SJSA1 (cell line): ENCODE results near the gene L1CAM. TPM values are rescaled to one million over a fixed set of nuclear protein-coding genes. Genes with fewer than 3 reads are reported as not detected.
"Not testable (repeated sequence)": the region's sequence is repeated elsewhere in the genome, so short reads cannot be mapped to it uniquely, and the experiment has no call there.

Source experiments
- DNase-seq, 2 experiments: peaks; one replicate each; pipeline ENCODE4 v3.0.0-alpha.2; 2015 to 2020; ENCODE audit warnings: low spot score in 2 of 2, low read depth in 1 of 2
- H3K27ac ChIP-seq: fragments of 250-450 bp; sonication (Bioruptor Pico); 2 replicates; pipeline ENCODE4 v1.5.1; 2020; ENCODE audit warnings: mild to moderate bottlenecking, moderate library complexity
- H3K27me3 ChIP-seq: fragments of 250-450 bp; sonication (Bioruptor Pico); replicated peaks from 2 replicates; pipeline ENCODE4 v1.5.1; 2020; ENCODE audit warnings: mild to moderate bottlenecking, moderate library complexity
- H3K36me3 ChIP-seq: fragments of 250-450 bp; sonication (Bioruptor Pico); 2 replicates; pipeline ENCODE4 v1.5.1; 2020; ENCODE audit warnings: mild to moderate bottlenecking
- H3K4me1 ChIP-seq: fragments of 250-450 bp; sonication (Bioruptor Pico); replicated peaks from 2 replicates; pipeline ENCODE4 v1.6.1; 2021; ENCODE audit warnings: mild to moderate bottlenecking
- H3K4me3 ChIP-seq: fragments of 250-450 bp; sonication (Bioruptor Pico); 2 replicates; pipeline ENCODE4 v1.5.1; 2020; ENCODE audit warnings: mild to moderate bottlenecking
- H3K9me3 ChIP-seq: fragments of 250-450 bp; sonication (Bioruptor Pico); replicated peaks from 2 replicates; pipeline ENCODE4 v1.5.1; 2020; ENCODE audit warnings: mild to moderate bottlenecking
- total RNA-seq: library from RNA; depleted of rRNA; stranded (reverse); fragments of >200 nt; shearing (Covaris generic); gene quantifications from 2 replicates; pipeline ENCODE4 v1.2.3, GENCODE V29; 2014

Gene L1CAM
- total RNA-seq, 1 experiment from 2014 or later, result 0.05 TPM

DNA sequence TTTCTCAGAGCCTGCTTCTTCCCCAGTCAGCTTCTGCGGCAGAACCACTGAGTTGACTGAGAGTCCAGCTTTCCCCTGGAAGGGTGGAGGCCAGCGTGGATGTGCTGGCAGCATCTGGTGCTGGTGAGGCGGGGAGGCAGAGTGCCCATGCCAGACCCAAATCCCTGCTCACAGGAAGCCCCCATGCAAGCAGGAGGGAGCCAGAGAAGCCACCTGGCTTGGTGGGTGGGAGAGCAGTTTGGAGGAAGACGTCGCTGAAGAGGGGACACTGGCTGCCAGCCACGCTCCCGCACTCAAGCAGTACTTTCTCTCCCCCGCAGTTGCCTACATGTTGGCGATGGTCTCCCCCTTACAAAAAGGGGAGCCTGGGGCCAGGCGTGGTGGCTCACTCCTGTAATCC lies 61.6 kb downstream of the L1CAM start:
- H3K36me3 ChIP-seq, result no peaks in the 10 kb centered on the region

DNA sequence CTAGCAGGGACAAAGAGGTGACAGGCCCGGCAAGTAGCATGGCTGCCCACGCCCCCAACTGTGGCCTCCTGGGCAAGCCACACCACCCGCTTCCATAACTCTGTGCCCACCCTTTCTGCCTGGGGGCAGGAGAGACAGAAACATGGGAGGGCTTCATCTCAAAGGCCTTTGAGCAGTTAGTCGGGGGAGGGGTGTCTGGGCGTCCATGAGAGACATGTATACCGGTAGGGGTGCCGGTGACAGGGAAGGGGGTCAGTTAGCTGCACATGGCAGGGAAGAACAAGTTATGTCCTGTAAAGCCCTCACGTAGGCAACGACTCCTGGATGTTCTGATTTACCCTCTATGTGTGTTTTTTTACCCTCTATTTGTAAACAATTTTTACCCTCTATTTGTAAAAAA lies 64.9 kb downstream of the L1CAM start:
- no peak for DNase-seq
- Histone ChIP-seq H3K27ac (no peak overlapping the region), H3K36me3 (no peaks in the 10 kb centered on the region), H3K9me3 (no peaks in the 10 kb centered on the region), H3K4me1 (peaks cover 5% of the 10 kb centered on the region; the same call in 1 of the 2 replicates), H3K4me3 (no peak overlapping the region), H3K27me3 (no peaks in the 10 kb centered on the region)

More for the DNA sequence above, 61.6 kb downstream of the L1CAM start:
- no peak overlapping the region for H3K27ac ChIP-seq
- no peak for DNase-seq
- H3K27me3 ChIP-seq, result peaks cover 12% of the 10 kb centered on the region
- no peaks in the 10 kb centered on the region for H3K9me3 ChIP-seq
- H3K4me3 ChIP-seq, result no peak overlapping the region
- peaks cover under 1% of the 10 kb centered on the region; the same call in 1 of the 2 replicates for H3K4me1 ChIP-seq

DNA sequence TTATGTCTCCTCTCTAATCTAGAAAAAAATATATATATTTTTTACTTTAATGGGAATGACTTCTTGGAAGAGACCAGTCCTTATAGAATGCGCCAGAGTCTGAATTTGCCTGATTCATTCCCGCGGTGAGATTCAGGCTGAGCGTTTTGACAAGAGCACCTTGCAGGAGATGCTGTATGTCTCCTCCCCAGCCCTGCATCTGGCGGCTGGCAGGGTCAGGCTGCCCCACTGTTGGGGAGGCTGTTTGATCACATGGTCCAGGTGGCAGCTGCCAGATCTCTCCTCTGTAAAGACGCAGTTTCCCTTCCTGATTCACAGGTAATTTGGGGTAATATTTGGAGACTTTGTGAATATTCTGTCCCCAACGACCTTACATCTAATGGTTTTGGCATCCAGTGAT lies 65.4 kb downstream of the L1CAM start:
- Histone ChIP-seq H3K27ac (no peak overlapping the region), H3K4me3 (no peak overlapping the region), H3K9me3 (no peaks in the 10 kb centered on the region), H3K4me1 (peaks cover 5% of the 10 kb centered on the region; the same call in 1 of the 2 replicates), H3K27me3 (no peaks in the 10 kb centered on the region), H3K36me3 (no peaks in the 10 kb centered on the region)
- DNase-seq, result no peak

DNA sequence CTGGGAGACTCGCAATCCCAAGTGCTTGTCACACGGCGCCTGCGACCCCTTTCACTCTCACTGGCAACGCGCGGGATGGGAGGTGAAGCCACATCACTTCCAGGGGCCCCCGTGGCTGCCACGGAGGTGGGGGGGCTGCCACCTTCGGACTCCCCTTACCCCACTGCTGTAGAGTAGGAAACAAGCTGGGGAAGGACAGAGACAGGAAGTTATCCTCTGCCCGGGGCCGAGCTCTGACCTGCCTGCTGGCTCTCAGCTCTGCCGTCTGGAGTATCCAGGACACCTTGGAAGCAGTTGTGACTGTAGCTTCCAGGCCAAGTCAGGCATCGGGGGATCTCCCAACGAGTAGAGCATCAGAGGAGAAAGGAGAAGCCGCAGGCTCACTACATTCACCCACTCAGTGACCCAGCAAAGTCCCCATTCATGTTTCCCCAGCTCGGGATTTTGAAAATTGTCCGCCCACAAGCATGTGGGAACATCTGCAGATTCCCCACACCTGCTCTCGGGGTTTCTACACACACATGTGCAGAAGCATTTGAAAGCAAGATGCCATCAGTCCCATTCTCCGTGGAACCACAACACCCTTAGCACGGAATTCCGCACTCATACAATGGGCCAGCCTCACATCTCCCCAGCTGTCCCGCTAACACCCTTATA lies 66.5 kb downstream of the L1CAM start:
- Histone ChIP-seq H3K4me3 (peak overlapping the region; percentile 12; the same call in 1 of the 2 replicates), H3K4me1 (peaks cover 5% of the 10 kb centered on the region; the same call in 1 of the 2 replicates), H3K36me3 (no peaks in the 10 kb centered on the region), H3K27ac (no peak overlapping the region), H3K27me3 (no peaks in the 10 kb centered on the region), H3K9me3 (no peaks in the 10 kb centered on the region)
- no peak for DNase-seq

DNA sequence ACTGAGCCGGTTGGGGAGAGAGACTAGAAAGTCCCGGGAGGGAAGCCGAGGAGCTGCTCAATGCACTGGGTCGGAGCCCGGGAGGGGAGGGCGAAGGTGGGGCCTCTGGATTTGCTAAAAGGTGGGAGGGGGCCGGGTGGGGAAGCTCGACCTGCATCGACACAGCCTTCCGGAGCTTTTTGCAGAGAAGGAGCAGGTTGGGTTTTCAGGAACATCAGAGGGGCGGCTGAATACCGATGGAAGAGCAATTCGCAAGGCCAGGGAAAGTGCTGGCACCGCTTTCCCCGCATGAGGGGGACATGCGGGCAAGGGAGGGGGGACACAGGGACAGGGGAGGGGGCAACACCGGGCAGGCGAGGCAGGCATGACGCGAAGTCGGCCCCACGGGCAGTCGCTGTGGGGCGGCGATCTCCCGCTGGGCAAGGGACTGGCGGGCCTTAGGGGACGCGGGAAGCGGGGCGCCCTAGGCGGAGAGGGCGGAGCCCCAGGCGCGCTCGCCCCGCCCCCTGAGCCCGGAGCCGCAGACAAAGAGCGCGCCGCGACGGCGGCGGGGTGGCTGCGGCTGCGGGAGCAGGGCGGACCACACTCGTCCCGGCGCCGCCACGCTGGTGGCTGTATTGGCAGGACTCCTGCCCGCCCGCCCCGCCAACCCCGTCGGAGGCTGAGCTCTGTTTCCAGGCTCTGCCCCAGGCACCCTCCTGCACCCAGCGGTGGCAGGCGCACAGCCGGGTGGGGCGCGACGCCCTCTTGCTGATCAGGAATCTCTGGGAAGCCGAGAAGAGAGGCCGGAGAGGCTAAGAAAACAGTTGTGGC lies 67.2 kb downstream of the L1CAM start:
- H3K9me3 ChIP-seq, result no peaks in the 10 kb centered on the region
- H3K27me3 ChIP-seq, result no peaks in the 10 kb centered on the region
- H3K4me3 ChIP-seq, result peak overlapping the region; percentile 12; the same call in 1 of the 2 replicates
- H3K4me1 ChIP-seq, result peaks cover 5% of the 10 kb centered on the region; the same call in 1 of the 2 replicates
- no peak overlapping the region for H3K27ac ChIP-seq
- no peak for DNase-seq
- no peaks in the 10 kb centered on the region for H3K36me3 ChIP-seq

DNA sequence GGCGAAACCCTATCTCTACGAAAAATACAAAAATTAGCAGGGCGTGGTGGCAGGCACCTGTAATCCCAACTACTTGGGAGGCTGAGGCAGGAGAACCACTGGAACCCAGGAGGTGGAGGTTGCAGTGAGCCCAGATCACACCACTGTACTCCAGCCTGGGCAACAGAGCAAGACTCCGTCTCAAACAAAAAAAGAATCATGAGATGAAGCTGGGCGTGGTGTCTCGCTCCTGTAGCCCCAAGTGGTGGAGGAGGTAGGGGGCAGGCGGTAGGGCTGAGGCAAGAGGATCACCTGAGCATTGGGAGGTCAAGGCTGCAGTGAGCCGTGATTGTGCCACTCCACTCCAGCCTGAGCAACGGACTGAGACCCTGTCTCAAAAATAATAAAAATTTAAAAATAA lies 67.9 kb downstream of the L1CAM start:
- not testable (repeated sequence) for H3K36me3 ChIP-seq, H3K27ac ChIP-seq, H3K27me3 ChIP-seq, H3K4me1 ChIP-seq, H3K4me3 ChIP-seq, H3K9me3 ChIP-seq, DNase-seq

DNA sequence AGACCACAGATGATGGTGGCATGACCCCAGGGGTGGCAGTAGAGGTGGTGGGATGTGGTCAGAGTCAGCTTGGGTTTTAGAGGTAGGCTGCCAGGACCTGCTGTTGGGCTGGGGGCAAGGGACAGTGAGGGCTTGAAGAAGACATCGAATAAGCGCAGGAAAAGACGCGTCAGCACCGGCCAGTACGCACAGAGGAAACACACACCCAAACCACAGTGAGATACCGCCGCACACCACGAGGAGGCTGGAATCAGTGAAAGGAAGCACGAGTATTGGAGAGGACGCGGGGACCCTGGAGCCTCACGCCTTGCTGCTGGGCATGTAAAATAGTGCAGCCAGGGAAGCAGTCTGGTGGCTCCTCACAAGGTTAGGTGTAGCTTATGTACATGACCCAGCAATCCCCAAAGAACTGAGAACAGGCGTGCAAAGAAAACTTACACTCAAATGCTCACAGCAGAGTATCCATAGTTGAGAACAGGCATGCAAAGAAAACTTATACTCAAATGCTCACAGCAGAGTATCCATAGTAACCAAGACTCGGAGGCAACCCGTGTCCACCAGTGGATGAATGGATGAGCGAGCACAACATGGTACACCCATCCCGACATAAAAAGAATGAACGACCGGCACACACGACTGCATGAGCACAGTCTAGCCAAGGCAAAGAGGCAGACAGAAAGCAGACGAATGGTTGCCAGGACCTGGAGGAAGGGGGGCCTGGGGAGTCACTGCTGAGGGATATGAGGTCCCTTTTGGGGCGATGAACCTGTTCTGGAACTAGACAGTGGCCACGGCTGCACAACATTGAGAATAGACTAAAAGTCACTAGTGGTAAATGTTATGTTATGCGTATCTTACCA lies 68.9 kb downstream of the L1CAM start:
- peaks cover 5% of the 10 kb centered on the region; the same call in 1 of the 2 replicates for H3K4me1 ChIP-seq
- H3K27ac ChIP-seq, result no peak overlapping the region
- H3K27me3 ChIP-seq, result no peaks in the 10 kb centered on the region
- no peak overlapping the region for H3K4me3 ChIP-seq
- H3K36me3 ChIP-seq, result no peaks in the 10 kb centered on the region
- H3K9me3 ChIP-seq, result no peaks in the 10 kb centered on the region
- no peak for DNase-seq

DNA sequence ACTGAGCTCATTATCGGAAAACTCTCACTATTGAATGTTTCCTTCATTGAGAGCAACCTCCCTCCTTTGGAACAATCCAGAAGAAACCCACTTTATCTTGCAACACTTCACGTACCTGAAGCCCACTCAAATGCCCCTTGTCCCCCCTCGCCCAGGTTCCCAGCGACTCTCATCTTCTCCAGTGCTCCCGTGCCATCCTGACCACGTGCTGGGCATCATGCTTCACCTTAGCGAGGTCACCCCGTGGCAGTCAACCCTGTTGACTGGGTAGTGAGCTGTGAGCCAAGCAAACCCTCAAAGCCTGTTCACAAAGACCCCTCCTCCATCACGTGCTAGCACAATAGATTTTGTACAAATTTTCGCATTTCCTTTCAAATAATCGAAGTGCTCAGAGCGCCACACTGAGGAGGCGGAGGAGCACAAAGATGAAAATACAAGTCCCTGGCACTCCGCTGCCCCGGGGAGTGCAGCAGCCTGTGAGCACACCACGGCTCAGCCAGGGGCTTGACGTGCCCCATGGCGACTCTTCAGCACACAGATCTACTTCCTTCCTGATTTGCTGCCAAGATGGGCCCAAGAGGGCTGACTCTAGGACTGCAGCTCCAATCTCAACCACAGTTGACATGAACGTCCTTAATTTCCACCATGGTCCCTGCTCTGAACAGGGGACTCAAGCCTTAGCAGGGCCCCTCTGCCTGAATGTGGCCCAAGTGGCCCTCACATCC lies 71.2 kb downstream of the L1CAM start:
- Histone ChIP-seq H3K4me1 (peaks cover 5% of the 10 kb centered on the region; the same call in 1 of the 2 replicates), H3K27ac (no peak overlapping the region), H3K36me3 (no peaks in the 10 kb centered on the region), H3K9me3 (no peaks in the 10 kb centered on the region), H3K27me3 (no peaks in the 10 kb centered on the region), H3K4me3 (no peak overlapping the region)
- DNase-seq, result no peak

DNA sequence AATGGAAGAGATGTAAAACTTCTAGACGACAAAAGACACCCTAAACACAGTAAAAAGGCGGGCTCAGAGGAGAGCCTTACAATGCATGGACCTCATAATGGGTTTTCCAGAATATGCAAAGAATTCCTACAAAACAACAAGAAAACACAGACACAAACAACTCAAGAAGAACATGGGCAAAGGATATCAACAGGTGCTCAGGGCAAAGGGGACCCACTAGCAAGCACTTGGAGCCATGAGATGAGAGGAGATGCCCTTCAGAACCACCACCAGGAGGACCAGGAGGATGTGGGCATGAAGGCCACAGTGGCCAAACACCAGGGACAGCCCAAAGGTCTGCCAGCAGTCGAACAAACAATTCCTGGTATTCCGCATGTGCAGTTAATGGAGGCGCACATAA lies 72.8 kb downstream of the L1CAM start:
- Histone ChIP-seq H3K27ac (no peak overlapping the region), H3K27me3 (no peaks in the 10 kb centered on the region), H3K36me3 (no peaks in the 10 kb centered on the region), H3K9me3 (no peaks in the 10 kb centered on the region), H3K4me1 (no peaks in the 10 kb centered on the region), H3K4me3 (no peak overlapping the region)
- no peak for DNase-seq

DNA sequence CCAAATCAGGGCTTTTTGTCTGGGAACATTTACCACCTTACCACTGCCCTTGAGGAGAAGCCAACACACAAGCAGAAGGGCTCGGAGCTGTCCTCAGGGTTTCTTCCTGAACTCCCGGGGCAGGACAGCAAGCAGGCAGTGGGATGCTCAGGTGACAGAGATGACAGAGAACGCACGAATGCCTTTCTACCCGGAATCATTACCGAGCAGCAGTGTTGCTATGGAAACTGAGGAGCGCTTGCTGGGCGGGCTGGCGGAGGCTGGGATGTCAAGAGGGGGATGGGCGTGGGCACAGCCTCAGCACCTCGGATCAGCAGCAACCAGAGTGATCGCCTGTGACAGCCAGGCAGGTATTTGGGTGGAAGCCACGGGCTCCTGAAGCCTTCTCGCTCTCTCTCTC lies 73.8 kb downstream of the L1CAM start:
- no peaks in the 10 kb centered on the region for H3K27me3 ChIP-seq
- DNase-seq, result no peak

More for the DNA sequence above, 73.8 kb downstream of the L1CAM start:
- Histone ChIP-seq H3K27ac (no peak overlapping the region), H3K9me3 (no peaks in the 10 kb centered on the region), H3K36me3 (no peaks in the 10 kb centered on the region), H3K4me3 (no peak overlapping the region), H3K4me1 (no peaks in the 10 kb centered on the region)
